SK-N-SH treated with all-trans-retinoic acid at 6 μM for 48 hours (cell line): ENCODE results near the gene RBM38.

Source experiments
- ARNTL ChIP-seq: fragments of 450-650 bp; formaldehyde crosslinking; IDR thresholded peaks from 2 replicates; pipeline ENCODE4 v1.5.0; 2020; ENCODE audit warnings: low read depth, mild to moderate bottlenecking, moderate library complexity, borderline replicate concordance
- CREB5 ChIP-seq: fragments of 250-450 bp; sonication (Bioruptor Pico); IDR thresholded peaks from 2 replicates; pipeline ENCODE4 v1.5.1; 2020; ENCODE audit warnings: low read depth, mild to moderate bottlenecking, moderate library complexity
- ISL1 ChIP-seq: fragments of 250-450 bp; sonication (Bioruptor Pico); IDR thresholded peaks from 2 replicates; pipeline ENCODE4 v2.1.2; 2022; ENCODE audit warnings: mild to moderate bottlenecking, moderate library complexity
- RARB ChIP-seq: fragments of 250-450 bp; sonication (Bioruptor Pico); IDR thresholded peaks from 2 replicates; pipeline ENCODE4 v1.8.0; 2021; ENCODE audit warnings: mild to moderate bottlenecking, moderate library complexity
- SNAI2 ChIP-seq: fragments of 250-450 bp; sonication (Bioruptor Pico); IDR thresholded peaks from 2 replicates; pipeline ENCODE4 v1.5.0; 2020; ENCODE audit warnings: mild to moderate bottlenecking, moderate library complexity
- ZFP3 ChIP-seq: fragments of 250-450 bp; sonication (Bioruptor Pico); IDR thresholded peaks from 2 replicates; pipeline ENCODE4 v1.5.0; 2020; ENCODE audit warnings: mild to moderate bottlenecking, moderate library complexity
- ZFP30 ChIP-seq: fragments of 450-650 bp; formaldehyde crosslinking; IDR thresholded peaks from 2 replicates; pipeline ENCODE4 v1.5.0; 2022; ENCODE audit warnings: mild to moderate bottlenecking, moderate library complexity
- ZNF8 ChIP-seq: fragments of 450-650 bp; formaldehyde crosslinking; IDR thresholded peaks from 2 replicates; pipeline ENCODE4 v1.5.0; 2020; ENCODE audit warnings: mild to moderate bottlenecking, moderate library complexity
- TF ChIP-seq, protein P1 (sequence below): fragments of 250-450 bp; sonication (Bioruptor Pico); IDR thresholded peaks from 2 replicates; pipeline ENCODE4 v1.8.0; 2020; ENCODE audit warnings: mild to moderate bottlenecking, moderate library complexity, borderline replicate concordance
- TF ChIP-seq, protein P2 (sequence below): fragments of 250-450 bp; sonication (Bioruptor Pico); IDR thresholded peaks from 2 replicates; pipeline ENCODE4 v1.8.0; 2021; ENCODE audit warnings: low read depth, mild to moderate bottlenecking, moderate library complexity, borderline replicate concordance

DNA sequence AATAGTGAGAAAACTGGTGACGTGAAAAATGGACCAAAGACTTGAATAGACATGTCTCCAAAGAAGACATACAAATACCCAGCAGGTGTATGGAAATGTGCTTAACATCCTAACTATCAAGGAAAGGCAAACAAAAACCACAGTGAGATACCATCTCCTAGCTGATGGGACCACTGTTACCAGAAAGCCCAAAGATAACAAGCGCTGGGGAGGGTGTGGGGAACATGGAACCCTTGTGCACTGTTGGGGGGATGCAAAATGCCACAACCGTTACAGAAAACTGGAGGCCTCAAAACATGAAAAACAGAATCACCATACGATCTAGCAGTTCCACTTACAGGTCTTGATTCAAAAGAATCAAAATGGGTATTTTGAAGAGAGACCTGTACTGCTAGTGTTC, 19.8 kb upstream of the RBM38 start:
- no peak for TF ChIP-seq ZNF8 (CRISPR knock-in tag)
- TF ChIP-seq ISL1 (CRISPR knock-in tag) = no peak
- TF ChIP-seq, protein P1, sequence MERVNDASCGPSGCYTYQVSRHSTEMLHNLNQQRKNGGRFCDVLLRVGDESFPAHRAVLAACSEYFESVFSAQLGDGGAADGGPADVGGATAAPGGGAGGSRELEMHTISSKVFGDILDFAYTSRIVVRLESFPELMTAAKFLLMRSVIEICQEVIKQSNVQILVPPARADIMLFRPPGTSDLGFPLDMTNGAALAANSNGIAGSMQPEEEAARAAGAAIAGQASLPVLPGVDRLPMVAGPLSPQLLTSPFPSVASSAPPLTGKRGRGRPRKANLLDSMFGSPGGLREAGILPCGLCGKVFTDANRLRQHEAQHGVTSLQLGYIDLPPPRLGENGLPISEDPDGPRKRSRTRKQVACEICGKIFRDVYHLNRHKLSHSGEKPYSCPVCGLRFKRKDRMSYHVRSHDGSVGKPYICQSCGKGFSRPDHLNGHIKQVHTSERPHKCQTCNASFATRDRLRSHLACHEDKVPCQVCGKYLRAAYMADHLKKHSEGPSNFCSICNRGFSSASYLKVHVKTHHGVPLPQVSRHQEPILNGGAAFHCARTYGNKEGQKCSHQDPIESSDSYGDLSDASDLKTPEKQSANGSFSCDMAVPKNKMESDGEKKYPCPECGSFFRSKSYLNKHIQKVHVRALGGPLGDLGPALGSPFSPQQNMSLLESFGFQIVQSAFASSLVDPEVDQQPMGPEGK (CRISPR knock-in tag) = no peak
- no peak for TF ChIP-seq ZFP30 (CRISPR knock-in tag)
- TF ChIP-seq, protein P2, sequence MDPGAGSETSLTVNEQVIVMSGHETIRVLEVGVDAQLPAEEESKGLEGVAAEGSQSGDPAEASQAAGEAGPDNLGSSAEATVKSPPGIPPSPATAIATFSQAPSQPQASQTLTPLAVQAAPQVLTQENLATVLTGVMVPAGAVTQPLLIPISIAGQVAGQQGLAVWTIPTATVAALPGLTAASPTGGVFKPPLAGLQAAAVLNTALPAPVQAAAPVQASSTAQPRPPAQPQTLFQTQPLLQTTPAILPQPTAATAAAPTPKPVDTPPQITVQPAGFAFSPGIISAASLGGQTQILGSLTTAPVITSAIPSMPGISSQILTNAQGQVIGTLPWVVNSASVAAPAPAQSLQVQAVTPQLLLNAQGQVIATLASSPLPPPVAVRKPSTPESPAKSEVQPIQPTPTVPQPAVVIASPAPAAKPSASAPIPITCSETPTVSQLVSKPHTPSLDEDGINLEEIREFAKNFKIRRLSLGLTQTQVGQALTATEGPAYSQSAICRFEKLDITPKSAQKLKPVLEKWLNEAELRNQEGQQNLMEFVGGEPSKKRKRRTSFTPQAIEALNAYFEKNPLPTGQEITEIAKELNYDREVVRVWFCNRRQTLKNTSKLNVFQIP (CRISPR knock-in tag) = no peak
- TF ChIP-seq ZFP3 = no peak
- TF ChIP-seq CREB5 (CRISPR knock-in tag) = no peak
- no peak for TF ChIP-seq RARB
- TF ChIP-seq SNAI2 (CRISPR knock-in tag) = no peak
- TF ChIP-seq ARNTL (CRISPR knock-in tag) = no peak
